ENCODE data around the gene USP20. TPM values are rescaled to one million over a fixed set of nuclear protein-coding genes. Genes with fewer than 3 reads are reported as not detected.

The USP20 gene
- total RNA-seq (2022; extraction: Qiagen RNA extraction): 4.1 to 6.0 TPM (median 5.1 TPM) in 5 replicates

GRCh38 chr9:129835128-129835859 lies at the start of gene USP20, which contains the start of gene C9orf78:
Gene USP20, plus strand, starts transcription at chr9:129835458. Its CDS starts 17,098 bp downstream, at chr9:129852556.
Gene C9orf78, minus strand, starts transcription at chr9:129835275. Its CDS starts 54 bp downstream, at chr9:129835221.

GRCh38 chr9:129802833-129803675 lies 32.2 kb upstream of the USP20 start, which contains the start of gene TOR1B:
Gene TOR1B, plus strand, starts transcription at chr9:129803184. Its CDS starts 29 bp downstream, at chr9:129803213.

GRCh38 chr9:129823935-129824601 lies 11.2 kb upstream of the USP20 start, which contains the start of gene TOR1A:
Gene TOR1A, minus strand, starts transcription at chr9:129824136. Its CDS starts 51 bp downstream, at chr9:129824085.

Other genes starting within 250 kb of the USP20 start
- 0.36 TPM in 1 of 5 replicates, not detected in the others for gene C9orf50, start 214.4 kb upstream of the USP20 start, total RNA-seq (2022; extraction: Qiagen RNA extraction)
- gene NTMT1, start 209.3 kb upstream of the USP20 start, total RNA-seq (2022; extraction: Qiagen RNA extraction): 81.2 to 104 TPM (median 87.7 TPM) in 5 replicates
- gene ASB6, start 193.3 kb upstream of the USP20 start, total RNA-seq (2022; extraction: Qiagen RNA extraction): 20.0 to 26.4 TPM (median 25.9 TPM) in 5 replicates
- 5.4 to 9.8 TPM (median 9.4 TPM) in 5 replicates for gene PRRX2, start 169.8 kb upstream of the USP20 start, total RNA-seq (2022; extraction: Qiagen RNA extraction)
- gene PTGES, start 82.4 kb upstream of the USP20 start, total RNA-seq (2022; extraction: Qiagen RNA extraction): 146 to 175 TPM (median 148 TPM) in 5 replicates
- 21.4 to 26.4 TPM (median 24.9 TPM) in 5 replicates for gene TOR1B, start 32.3 kb upstream of the USP20 start, total RNA-seq (2022; extraction: Qiagen RNA extraction)
- 58.4 to 66.1 TPM (median 61.8 TPM) in 5 replicates for gene TOR1A, start 11.3 kb upstream of the USP20 start, total RNA-seq (2022; extraction: Qiagen RNA extraction)
- 48.3 to 52.6 TPM (median 51.2 TPM) in 5 replicates for gene C9orf78, start 183 bp upstream of the USP20 start, total RNA-seq (2022; extraction: Qiagen RNA extraction)
- gene FNBP1, start 207.7 kb downstream of the USP20 start, total RNA-seq (2022; extraction: Qiagen RNA extraction): 11.4 to 13.2 TPM (median 12.7 TPM) in 5 replicates
- gene GPR107, start 218.4 kb downstream of the USP20 start, total RNA-seq (2022; extraction: Qiagen RNA extraction): 24.3 to 30.1 TPM (median 26.4 TPM) in 5 replicates